GM23338 (cell line): Measurements from ENCODE around the gene CDH5.
A peak's percentile ranks its signal among the peaks of the same experiment; 100 is the strongest.

Experiments used
- CREB1 ChIP-seq: fragments of 250-450 bp; sonication (Bioruptor Pico); IDR thresholded peaks from 2 replicates; pipeline ENCODE4 v1.5.0; 2020; ENCODE audit warnings: low read depth, mild to moderate bottlenecking, moderate library complexity
- CTCF ChIP-seq, 2 experiments: fragments of 200-600 bp in 1 of 2; sonication (generic) in 1 of 2; conservative IDR thresholded peaks; 2 replicates each; pipeline versions ENCODE4 v1.5.1 to v1.6.1; 2016 to 2017; ENCODE audit warnings: antibody characterized with exemption in 2 of 2, low read depth in 2 of 2, mild to moderate bottlenecking in 2 of 2, moderate library complexity in 1 of 2
- ETS1 ChIP-seq: IDR thresholded peaks from 2 replicates; pipeline ENCODE4 v1.6.1; 2016; ENCODE audit warnings: antibody characterized with exemption
- EZH2 ChIP-seq: fragments of 200-600 bp; sonication (generic); IDR thresholded peaks from one replicate; pipeline ENCODE4 v1.8.0; 2017; ENCODE audit warnings: antibody characterized with exemption, mild to moderate bottlenecking, low read depth; ENCODE audit not compliant: unreplicated experiment
- EZH2phosphoT487 ChIP-seq: fragments of 200-600 bp; sonication (generic); IDR thresholded peaks from one replicate; pipeline ENCODE4 v1.8.1; 2018; ENCODE audit warnings: antibody characterized with exemption; ENCODE audit not compliant: unreplicated experiment
- JUNB ChIP-seq: IDR thresholded peaks from one replicate; pipeline ENCODE4 v1.6.1; 2016; ENCODE audit warnings: antibody characterized with exemption; ENCODE audit not compliant: unreplicated experiment
- POLR2AphosphoS5 ChIP-seq: IDR thresholded peaks from 2 replicates; pipeline ENCODE4 v1.6.1; 2016; ENCODE audit warnings: antibody characterized with exemption, low read depth
- REST ChIP-seq: IDR thresholded peaks from one replicate; pipeline ENCODE4 v1.6.1; 2018; ENCODE audit warnings: antibody characterized with exemption; ENCODE audit not compliant: unreplicated experiment
- STAT1 ChIP-seq: IDR thresholded peaks from one replicate; pipeline ENCODE4 v1.6.1; 2016; ENCODE audit warnings: antibody characterized with exemption; ENCODE audit not compliant: unreplicated experiment
- ZNF114 ChIP-seq: fragments of 250-450 bp; sonication (Bioruptor Pico); IDR thresholded peaks from 2 replicates; pipeline ENCODE4 v1.5.0; 2020; ENCODE audit warnings: mild to moderate bottlenecking, moderate library complexity
- ZNF331 ChIP-seq: fragments of 250-450 bp; sonication (Bioruptor Pico); IDR thresholded peaks from 2 replicates; pipeline ENCODE4 v1.5.0; 2020; ENCODE audit warnings: low read depth, mild to moderate bottlenecking, moderate library complexity

- TF ChIP-seq CREB1 (CRISPR knock-in tag) (no peak), STAT1 (no peak), EZH2phosphoT487 (no peak), CTCF (conservative IDR thresholded peaks at IDR 0.05; ENCODE audit: low read depth in 2 of 2) (0 out of 4 replicates have a peak, but pooled peaks of 1 of the 2 experiments have one; percentile 6), POLR2AphosphoS5 (no peak), JUNB (no peak), ZNF114 (CRISPR knock-in tag) (no peak), REST (no peak), ZNF331 (CRISPR knock-in tag) (no peak), ETS1 (no peak), EZH2 (no peak)
Observed at GRCh38 chr16:66346221-66346620, 20.3 kb upstream of the CDH5 start.
